NK-92 treated with Interleukin-12 subunit alpha and Interleukin-12 subunit beta, amount 100 ng/mL, for 24 hours (cell line): ENCODE results near the gene SEPTIN1.
"Not testable (repeated sequence)": the region's sequence is repeated elsewhere in the genome, so short reads cannot be mapped to it uniquely, and the experiment has no call there.

Experiments used
- DNase-seq: peaks from one replicate; lab custom pipeline; 2025; lab: John Stamatoyannopoulos, UW

The SEPTIN1 gene

DNA sequence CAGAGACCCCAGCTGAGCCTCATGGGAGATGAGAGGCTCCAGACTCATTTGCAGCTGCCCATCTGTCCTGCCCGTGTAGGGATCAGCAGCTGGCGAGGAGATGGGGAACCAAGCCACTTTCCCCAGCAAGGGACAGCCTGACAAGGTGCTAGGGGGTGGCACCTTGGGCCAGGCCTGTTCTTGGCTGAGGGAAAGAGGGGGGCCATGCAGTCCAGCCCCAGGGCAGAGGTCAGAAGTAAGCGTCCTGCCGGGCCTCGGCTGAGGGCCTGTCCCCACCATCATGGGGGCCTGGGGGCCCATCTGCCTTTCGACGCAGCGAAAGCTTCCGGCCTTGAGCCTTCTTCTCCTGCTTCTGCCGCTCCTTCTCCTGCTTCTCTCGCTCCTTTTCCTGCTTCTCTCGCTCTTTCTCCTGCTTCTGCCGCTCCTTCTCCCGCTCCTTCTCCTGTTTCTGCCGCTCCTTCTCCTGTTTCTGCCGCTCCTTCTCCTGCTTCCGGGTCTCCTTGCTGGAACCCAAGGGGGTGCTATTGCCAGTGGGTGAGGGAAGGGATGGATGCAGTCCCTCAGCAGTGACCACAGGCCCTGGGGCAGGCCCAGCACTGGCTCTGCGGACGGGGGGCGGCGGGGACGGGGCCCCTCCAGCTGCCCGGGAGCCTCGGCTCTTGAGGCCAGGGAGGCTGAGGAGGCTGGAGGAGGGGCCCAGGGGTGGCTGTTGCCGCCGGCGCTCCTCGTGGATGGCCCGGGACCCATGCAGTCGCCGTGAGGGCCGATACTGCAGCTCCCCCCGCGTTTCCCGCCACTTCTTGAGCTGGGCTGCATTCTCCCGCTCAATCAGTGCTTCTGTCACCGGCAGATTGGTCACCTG is 24.4 kb downstream of the SEPTIN1 start:
- no peak for DNase-seq

DNA sequence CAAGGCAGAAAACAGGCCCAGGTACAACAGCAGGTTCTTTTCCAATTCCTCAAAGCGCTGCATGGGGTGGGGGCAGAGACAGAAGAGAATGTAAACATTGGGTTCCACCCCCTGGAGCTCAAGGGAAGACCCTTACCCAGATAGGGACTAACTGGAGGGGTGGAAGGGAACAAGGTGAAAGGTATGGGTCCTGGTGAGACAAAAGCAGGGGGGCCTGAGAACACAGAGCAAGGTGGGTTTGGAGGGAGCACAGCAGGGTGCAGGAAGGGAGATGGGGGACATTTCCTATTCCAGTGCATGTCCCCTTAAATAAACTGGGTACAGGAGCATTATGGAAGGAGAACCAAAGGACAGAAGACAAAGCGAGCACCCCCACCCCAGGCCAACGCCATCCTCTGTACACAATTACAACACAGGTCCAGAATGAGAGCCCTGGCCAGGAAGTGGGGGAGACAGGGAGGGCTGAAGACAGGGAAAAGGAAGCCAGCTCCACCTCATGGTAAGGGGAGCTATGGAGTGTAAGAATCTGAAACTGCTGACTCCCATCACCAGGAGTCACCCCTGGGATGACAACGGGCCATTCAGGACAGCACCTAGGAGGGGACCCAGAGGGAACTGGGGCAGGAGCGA is 25.2 kb downstream of the SEPTIN1 start:
- DNase-seq = no peak

DNA sequence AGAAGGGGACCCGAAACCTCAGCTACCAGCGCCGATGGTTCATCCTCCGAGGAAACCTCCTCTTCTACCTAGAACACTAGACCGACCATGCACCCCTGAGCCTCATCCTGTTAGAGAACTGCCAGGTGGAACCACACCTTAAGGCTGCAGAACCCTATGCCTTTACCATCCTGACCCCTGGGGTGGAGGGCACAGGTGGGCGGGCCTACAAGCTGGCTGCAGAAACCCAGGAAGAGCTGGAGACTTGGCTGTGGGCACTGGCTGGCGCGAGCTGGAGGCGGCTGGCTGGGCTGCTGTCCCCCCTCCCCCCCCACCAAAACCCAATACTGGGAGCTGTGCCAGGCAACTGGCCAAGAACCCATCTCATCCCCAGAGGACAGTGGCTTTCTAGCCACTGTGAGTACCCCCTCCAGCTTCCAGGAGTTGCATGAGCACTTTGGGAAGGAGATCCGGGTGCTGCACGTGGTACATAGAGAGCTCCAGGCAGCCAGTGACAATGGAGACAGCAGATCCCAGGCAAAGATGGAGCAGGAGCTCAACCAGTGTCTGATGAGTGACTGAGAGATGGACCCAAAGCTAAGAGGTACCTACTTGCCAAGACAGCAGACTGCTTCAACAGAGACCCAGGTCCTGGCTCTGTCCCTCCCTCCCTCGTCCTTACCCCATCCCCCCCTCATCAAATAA is 25.8 kb downstream of the SEPTIN1 start:
- no peak for DNase-seq

DNA sequence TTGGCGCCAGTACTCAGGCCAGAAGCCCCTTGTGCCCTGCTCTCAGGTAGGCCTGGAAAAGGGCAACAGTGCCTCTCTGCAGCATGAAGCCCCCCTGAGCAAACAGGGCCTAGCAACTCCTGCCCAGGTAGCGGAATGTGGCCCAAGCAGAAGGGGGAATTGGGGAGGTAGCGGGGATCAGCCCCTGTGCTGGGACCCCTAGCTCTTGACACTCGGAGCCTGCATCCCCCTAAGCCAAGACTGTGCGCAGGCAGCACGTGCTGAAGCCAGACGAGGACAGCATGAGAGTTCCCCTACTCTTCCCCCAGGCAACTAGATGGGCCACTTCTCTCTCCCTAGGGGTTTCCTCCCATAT is 26.4 kb downstream of the SEPTIN1 start:
- DNase-seq = no peak

DNA sequence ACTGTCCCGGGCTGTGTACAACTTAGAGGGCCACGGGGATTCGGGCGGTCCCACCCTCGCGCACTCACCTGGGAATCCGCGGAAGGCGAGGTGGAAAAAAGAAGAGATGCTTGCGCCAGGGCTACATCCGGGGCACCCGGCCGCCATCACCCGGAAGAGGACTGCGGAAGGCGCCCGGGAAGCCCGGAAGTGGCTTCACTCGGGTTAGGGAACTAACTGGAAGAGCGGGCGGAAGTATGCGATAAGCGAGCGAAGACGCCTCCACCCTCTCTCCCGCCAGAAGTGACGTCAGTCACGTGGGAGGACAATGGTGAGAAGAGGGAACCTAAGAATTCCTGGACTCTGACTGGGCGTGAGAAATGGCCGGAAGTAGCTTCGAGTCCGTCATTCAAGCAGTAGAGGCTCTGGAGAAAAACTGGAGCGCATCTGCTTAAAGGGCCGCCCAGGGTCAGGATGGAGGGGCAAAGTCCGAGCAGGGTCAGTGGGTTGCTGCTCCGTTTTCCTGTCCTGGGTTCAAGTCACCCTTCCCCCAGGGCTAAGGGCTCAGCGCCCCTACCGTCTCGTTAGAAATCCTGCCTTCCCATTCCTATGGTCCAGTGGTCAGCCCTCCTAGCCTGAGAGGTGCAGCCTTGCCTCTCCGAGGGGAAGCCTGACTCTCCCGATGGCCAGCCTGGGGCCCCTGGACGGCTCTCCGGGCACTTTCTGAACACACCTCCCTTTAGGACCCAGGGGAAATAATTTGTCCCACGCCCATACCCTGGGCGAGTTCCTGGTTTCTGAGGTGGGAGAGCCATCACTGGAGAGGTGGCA is 27.0 kb downstream of the SEPTIN1 start, which contains the start of gene CD2BP2:
Gene CD2BP2 (minus strand): TSS at position 165 of the 810 bp plus-strand sequence. CDS start 627 bp downstream, outside the sequence.
- peak; percentile 87 for DNase-seq

DNA sequence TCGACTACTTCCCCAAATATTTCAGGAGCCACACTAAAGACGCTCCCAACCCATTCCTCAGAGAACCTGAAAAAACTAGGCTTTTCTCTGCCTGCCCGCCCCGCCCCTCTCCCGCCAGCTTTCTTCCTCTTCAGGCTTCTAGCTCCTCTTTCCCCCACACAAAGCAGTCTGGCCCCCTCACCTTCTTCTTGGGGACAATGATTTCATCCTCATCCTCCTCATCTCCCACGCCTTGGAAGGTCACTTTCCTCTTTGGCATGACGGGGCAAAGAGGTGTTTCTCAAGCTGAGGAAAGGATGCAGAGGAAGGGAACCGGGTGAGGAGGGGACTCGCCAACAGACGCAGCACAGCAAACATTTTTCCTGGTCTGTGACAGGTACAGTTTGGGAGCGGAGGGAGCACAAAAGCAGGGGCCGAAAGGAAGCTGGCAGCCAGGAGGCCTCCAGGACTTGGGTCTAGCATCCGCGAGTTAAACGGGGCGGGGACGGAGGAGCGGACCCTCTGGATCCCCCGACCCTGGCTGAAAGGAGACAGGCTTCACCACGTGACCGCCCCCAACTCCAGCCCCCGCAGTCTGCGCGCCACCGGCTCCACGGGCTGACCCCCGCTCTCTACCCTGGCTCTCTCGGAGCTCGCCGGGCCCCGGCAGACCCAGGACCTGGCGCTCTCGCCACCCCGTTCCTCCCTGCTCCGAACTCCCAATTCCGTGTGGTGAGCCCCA is 27.8 kb downstream of the SEPTIN1 start:
- no peak for DNase-seq

DNA sequence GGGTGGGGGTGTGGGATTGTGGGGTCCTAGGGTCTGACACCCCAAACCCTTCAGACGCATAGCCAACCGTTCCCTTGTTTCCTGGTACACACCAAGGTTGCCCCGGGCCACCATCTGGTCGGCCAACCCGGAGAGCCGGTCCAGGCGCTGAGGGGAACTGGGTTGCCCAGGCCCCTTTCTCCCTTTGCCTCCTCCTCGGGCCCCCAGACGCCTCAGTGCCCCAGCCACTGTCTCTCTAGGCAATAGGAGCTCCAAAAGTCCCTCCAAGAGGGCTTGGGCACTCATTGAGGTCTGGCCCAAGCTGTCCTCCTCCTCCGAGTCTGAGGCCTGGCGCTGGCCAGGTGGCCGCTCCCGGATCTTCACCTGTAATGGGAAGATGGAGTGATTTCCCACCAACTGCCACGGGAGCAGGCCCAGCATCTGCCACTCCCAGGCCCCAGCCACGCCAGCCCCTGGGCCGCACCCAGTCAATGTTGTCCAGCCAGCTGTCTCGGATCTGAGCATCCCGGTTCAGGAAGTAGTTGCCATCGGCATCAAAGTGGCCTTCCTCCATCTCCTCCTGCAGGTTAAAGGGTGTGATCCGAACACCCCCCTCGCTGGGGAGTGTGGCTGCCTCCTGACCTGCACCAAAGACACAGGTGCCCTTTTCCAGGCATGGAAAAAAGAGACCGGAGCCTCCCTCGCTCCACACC is 28.8 kb downstream of the SEPTIN1 start:
- no peak for DNase-seq

DNA sequence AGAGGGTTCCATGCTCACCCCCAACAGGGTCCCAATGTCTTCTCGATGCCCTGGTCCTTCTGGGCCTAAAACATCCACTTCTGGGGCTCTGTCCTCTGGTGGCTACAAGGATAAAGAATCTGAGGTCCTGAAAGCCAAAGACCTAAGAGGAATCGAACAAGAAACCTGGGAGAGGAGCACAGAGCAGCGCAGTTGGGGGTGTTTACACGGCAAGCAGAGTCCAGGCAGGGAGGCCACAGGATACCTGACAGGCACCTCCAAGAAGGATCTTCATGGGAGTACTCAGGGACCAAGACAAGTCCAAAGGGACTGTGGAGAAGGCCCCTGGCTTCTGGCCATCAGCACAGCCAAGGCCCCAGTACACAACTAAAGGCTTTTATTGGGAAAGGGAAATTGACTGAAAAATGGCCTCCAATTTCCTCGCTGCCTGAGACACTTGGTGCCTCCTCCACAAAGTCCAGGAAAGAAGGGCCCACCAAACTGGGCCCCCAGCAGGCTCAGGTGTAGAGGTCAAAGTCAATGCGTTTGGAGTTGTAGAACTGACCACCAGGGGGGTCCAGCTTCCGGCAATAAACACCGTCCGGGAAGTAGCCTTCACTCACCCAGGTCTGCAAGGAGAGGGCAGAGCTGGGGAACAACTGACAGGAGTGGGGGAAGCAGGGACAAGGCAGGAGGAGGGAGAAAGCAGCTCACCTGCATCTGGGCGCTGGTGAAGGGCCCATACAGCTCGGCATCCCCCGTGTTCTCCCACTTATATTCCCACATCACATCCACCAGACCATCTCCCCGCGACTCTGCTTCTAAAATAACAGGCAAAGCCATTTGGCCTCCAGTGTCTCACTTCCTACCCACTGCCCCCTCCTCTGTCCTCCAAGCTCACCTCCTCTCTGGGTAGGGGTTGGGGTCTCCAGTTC is 29.6 kb downstream of the SEPTIN1 start:
- no peak for DNase-seq

DNA sequence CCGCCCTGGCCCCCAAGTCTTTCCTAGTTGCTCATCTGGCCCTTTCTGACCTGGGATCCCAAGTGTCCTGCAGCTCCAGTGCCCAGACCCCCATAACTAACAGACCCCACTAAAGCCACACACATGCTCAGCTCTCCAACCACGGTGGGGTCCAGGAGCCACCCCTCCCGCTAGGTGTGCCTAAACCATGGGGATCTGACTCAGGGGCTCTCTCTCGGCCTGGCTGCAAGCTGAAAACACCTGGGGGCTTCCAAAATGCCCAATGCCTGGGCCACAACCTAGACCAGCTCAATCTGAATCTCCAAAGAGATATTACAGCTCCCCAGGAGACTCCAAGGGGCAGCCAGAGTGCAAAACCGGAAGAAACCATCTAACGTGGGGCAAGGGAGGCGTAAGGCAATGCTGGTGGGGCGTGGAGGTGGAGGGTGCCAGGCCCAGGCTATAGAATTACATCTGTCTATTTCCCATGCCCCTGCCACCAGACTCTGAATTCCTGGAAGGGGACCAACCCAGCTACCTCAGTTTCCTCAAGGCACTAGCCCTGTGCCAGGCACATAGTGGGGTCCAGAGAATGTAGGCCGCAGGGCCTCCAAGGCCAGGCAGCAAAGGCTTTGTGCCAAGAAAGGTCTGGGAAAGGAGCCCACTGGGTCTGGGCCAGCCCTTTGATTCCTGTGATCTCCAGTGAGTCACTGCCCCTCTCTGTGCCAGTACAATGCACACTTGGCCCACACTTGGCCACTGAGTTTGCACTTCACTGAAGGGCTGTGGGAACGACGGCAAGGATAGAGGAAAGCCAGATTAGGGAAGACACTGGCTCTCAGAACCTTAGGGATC is 30.6 kb downstream of the SEPTIN1 start:
- no peak for DNase-seq

DNA sequence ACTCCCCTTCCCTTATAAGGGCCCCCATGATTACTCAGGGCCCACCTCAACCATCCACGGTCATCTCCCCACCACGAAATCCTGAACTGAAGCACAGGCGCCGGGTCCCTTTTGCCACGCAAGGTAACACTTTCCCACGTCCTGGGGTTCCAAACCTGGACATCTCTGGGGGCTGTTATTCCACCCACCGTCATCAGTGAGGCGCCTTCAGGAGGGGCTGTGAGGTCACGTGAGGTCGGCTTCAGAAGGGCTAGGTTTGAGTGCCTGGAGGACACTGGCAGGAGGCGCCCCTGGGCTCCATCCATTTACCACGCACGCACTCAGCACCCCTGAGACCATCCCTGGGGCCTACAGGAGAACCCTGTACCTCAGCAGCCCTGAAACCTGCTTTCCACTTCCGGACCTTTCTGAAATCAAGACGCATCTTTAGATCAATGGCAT is 31.3 kb downstream of the SEPTIN1 start:
- no peak for DNase-seq

DNA sequence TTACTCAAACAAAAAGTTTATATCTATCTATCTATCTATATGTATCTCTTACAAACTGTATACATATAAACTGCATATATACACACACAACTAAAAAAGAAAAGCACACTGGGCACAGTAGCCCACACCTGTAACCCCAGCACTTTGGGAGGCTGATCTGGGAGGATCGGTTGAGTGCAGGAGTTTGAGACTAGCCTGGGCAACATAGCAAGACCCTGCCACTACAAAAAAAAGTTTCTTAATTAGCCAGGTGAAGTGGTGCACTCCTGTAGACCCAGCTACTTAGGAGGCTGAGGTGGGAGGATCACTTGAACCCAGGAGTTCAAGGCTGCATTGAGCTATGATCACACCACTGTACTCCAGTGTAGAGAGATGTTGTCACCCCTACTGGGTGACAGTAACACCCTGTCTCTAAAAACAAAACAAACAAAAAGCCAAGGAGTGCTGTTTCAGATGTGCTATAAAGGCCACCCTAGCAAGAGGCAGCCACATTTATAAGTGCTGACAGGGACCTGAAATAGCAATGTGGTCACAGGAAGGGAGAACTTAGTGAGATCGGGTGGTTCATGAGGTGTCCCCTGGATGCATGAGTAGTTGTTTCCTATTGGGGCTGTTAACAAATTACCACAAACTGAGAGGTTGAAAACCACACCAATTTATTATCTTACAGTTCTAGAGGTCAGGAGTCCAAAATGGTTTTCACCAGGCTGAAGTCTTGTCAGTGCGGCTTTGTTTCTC is 32.1 kb downstream of the SEPTIN1 start:
- DNase-seq = peak; percentile 63

DNA sequence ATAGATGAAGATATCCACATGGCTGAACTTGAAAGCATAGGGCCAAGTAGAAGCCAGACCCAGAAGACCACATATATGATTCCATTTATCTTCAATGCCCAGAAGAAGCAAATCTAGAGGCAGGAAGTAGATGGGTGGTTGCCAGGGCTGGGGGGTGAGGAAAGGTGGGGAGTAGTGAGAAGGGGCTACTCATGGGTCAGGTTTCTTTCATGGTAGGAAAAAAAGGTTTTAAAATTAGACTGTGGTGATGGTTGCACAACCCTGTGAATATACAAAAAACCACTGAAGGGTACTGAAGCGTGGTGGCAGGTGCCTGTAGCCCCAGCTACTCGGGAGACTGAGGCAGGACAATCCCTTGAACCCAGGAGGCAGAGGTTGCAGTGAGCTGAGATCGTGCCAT is 32.7 kb downstream of the SEPTIN1 start:
- peak; percentile 54 for DNase-seq

DNA sequence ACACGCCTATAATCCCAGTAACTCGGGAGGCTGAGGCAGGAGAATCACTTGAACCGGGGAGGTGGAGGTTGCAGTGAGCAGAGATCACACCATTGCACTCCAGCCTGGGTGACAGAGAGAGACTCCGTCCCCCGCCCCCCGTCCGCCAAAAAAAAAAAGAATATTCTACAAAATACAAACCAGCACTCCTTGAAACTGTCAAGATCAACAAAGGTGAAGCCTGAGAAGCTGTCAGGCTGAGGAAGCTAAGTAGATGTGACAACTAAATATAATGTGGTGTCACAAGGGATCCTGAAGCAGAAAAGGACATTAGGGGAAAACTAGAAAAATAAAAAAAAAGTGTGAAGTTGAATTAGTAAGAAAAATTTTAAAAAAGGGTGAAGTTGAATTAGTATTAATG is 33.4 kb downstream of the SEPTIN1 start:
- no peak for DNase-seq

DNA sequence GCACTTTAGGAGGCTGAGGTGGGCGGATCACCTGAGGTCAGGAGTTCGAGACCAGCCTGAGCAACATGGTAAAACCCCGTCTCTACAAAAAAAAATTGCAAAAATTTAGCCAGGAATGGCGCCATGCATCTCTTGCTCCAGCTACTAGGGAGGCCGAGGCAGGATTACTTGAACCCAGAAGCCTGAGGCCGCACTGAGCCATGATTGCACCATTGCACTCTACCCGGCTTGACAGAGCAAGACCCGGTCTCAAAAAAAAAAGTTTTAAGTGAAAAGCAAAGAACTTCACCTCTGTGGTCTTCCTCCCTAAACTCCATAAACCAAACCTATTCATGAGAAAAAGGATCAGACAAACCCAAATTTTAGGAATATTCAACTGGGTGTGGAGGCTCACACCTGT is 34.2 kb downstream of the SEPTIN1 start:
- DNase-seq = no peak

DNA sequence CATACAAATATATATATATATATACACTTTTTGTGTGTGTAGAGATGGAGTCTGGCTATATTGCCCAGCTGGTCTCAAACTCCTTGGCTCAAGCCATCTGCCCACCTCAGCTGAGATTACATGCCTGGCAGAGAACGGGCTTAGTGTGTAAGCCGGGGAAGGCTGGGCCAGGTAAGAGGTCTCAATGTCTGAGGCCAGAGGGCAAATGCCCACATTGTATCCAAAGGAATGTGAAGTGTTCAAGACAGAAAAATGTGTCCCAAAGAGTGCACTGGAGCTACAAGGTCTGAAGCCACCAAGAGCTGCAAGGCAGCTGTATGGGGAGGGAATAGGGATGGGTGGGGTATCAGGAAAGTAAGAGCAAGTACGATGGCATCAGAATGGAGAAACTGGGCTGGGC is 36.1 kb downstream of the SEPTIN1 start:
- DNase-seq = no peak

DNA sequence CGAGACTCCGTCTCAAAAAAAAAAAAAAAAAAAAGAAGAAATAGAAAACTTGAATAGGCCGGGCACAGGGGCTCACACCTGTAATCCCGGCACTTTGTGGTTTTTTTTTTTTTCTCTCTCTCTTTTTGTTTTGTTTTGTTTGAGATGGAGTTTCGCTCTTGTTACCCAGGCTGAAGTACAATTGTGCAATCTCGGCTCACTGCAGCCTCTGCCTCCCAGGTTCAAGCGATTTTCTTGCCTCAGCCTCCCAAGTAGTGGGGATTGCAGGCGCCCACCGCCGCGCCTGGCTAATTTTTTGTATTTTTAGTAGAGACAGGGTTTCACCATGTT is 38.9 kb downstream of the SEPTIN1 start:
- not testable (repeated sequence) for DNase-seq

DNA sequence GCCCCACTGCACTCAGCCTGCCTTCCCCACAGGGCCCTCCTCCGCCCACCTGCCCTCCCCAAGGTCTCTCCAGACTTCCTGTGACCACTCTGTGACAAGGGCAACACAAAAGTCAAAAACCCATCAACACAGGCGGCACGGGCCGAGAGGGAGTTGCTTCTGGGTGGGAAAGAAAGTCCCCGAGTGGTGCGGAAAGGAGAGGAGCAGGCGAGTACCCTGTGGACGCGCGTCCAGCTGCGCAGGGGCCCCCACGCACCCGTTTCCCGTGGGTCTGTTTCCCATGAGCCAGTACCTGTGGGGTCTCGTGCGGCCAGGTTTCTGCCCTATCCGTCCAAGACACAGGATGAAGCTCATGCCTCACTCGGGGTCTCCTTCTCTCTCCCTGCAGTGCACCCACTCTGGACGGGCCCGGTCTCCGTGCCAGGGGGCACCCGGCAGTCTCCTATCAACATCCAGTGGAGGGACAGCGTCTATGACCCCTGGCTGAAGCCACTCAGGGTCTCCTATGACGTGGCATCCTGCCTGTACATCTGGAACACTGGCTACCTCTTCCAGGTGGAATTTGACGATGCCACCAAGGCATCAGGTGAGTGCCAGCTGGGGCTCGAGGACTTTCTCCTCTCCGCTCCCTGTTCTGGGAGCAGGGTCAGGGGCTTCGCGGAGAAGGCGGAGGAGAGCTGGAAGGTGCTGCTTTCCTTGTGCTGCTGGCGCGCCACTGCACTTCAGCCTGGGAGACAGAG is 39.4 kb downstream of the SEPTIN1 start:
- no peak for DNase-seq
